ENCODE data around the gene CRYAA. TPM values are rescaled to one million over a fixed set of nuclear protein-coding genes. Genes with fewer than 3 reads are reported as not detected.

CRYAA gene
- total RNA-seq, 1 experiment from 2014 or later, result not detected

DNA sequence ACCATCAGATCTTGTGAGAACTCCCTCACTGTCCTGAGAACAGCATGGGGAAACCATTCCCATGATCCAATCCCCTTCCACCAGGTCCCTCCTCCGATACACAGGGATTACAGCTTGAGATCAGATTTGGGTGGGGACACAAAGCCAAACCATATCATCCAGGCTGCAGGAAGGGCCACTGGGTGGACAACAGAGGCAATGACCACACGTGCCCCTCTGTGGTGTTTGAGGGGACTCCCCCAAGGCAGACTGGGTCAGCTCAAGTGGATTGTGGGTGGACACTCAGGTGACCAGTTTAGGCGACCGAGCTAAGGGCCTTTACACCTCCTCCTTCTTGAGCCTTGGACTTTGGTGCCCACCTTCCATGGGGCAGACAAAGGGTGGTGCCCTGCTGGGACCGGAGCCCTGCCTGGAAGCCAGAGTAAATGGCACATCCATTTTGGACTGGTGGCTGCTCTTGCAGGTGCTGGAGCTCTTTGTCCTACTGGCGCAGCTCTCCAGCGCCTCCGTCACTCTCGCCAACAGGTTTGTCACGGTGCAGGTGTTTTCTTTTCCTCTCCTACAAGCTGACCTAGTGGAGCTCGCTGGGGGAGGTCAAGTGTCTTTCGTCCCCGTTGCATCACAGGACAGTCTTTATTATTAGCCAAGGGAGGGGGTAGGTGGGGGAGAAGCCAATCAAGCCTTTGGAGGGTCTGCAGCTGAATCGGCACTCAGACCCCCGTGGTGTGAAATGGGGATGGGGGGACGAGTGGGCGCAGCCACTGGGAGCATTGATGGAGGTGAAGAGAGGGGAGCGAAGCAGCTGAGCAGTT, 37.6 kb downstream of the CRYAA start:
- Histone ChIP-seq H3K79me2 (ENCODE audit: insufficient read depth, low read length) (no peaks in the 10 kb centered on the region), H3K18ac (ENCODE audit: insufficient read length, low read depth, low read length) (no peak overlapping the region), H3T11ph (ENCODE audit: low read length) (no peak overlapping the region), H3K4me2 (ENCODE audit: insufficient read depth, insufficient read length, low read length) (no peak overlapping the region), H2BK5ac (ENCODE audit: insufficient read length, low read length) (no peak overlapping the region), H3K9ac (ENCODE audit: extremely low read depth, insufficient read length, low read length) (no peak overlapping the region), H3K4me1 (ENCODE audit: insufficient read depth, low read length) (no peaks in the 10 kb centered on the region; the same call in 1 of the 2 replicates), H4K20me1 (ENCODE audit: control insufficient read depth, insufficient read depth, insufficient read length) (no peaks in the 10 kb centered on the region), H2BK12ac (ENCODE audit: insufficient read length, low read depth, low read length) (no peak overlapping the region), H2BK20ac (ENCODE audit: low read depth, low read length, poor library complexity, severe bottlenecking) (no peak overlapping the region), H3K23me2 (ENCODE audit: insufficient read length, low read depth, low read length, poor library complexity, severe bottlenecking) (no peaks in the 10 kb centered on the region), H2BK15ac (ENCODE audit: low read depth, low read length) (no peak overlapping the region), H3K14ac (ENCODE audit: insufficient read depth, low read length) (no peak overlapping the region), H3K56ac (ENCODE audit: insufficient read length, low read depth, low read length) (no peak overlapping the region), H3K27ac (ENCODE audit: insufficient read length, low read depth, low read length) (no peak overlapping the region), H3K79me1 (ENCODE audit: insufficient read depth, low read depth, low read length, poor library complexity, severe bottlenecking) (no peaks in the 10 kb centered on the region), H4K91ac (ENCODE audit: insufficient read length, low read depth, low read length) (no peak overlapping the region), H2AK5ac (ENCODE audit: insufficient read length, low read length) (no peak overlapping the region), H2BK120ac (ENCODE audit: low read depth, low read length, poor library complexity, severe bottlenecking) (no peak overlapping the region), H3K27me3 (ENCODE audit: insufficient read depth, low read length) (no peaks in the 10 kb centered on the region), H2AFZ (ENCODE audit: low read length) (no peak overlapping the region), H3K4ac (ENCODE audit: low read depth, low read length) (no peak overlapping the region), H3K9me3 (ENCODE audit: control insufficient read depth, low read depth, low read length) (no peaks in the 10 kb centered on the region), H3K23ac (ENCODE audit: insufficient read length, low read depth, low read length) (no peak overlapping the region), H4K5ac (ENCODE audit: insufficient read length, low read depth, low read length) (no peak overlapping the region), H4K8ac (replicated peaks; ENCODE audit: insufficient read length, low read depth, low read length) (no peak overlapping the region)
- Mint-ChIP-seq H3K4me1 (peaks cover 2 to 6% of the 10 kb centered on the region in 2 experiments; a peak in 2 of 4 replicates), H3K4me3 (no peak overlapping the region), H3K9me3 (peaks cover 12 to 14% of the 10 kb centered on the region in 2 experiments), H3K27ac (no peak overlapping the region; a peak in 1 of 7 replicates), H3K27me3 (ENCODE audit: low read depth) (peaks cover 3% of the 10 kb centered on the region), H3K36me3 (ENCODE audit: insufficient read depth in 1 of 3, low read depth in 3 of 3) (peaks cover 0 to 6% (median 3%) of the 10 kb centered on the region in 3 experiments; a peak in 4 of 7 replicates)
- WGBS (ENCODE audit: extremely low coverage, insufficient read length, low lambda C conversion rate), result no CpG with 5 or more reads among the region's 18 CpGs
- DNase-seq, result peak; percentile 24
- TF ChIP-seq, protein P1, sequence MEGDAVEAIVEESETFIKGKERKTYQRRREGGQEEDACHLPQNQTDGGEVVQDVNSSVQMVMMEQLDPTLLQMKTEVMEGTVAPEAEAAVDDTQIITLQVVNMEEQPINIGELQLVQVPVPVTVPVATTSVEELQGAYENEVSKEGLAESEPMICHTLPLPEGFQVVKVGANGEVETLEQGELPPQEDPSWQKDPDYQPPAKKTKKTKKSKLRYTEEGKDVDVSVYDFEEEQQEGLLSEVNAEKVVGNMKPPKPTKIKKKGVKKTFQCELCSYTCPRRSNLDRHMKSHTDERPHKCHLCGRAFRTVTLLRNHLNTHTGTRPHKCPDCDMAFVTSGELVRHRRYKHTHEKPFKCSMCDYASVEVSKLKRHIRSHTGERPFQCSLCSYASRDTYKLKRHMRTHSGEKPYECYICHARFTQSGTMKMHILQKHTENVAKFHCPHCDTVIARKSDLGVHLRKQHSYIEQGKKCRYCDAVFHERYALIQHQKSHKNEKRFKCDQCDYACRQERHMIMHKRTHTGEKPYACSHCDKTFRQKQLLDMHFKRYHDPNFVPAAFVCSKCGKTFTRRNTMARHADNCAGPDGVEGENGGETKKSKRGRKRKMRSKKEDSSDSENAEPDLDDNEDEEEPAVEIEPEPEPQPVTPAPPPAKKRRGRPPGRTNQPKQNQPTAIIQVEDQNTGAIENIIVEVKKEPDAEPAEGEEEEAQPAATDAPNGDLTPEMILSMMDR (conservative IDR thresholded peaks at IDR 0.05), result no peak
